Activated T-cell treated with anti-CD3 and anti-CD28 coated beads, Interleukin-2, amount 50 U/mL, for 24 hours (primary cell): ENCODE results near the gene NRL.

Source experiments
- DNase-seq: peaks from one replicate; pipeline ENCODE4 v3.0.0-alpha.2; 2020
- H3K27ac Mint-ChIP-seq: 2 replicates; pipeline ENCODE4 v1.8.0; 2020; ENCODE audit warnings: mild to moderate bottlenecking, mixed read lengths
- H3K27me3 Mint-ChIP-seq: 2 replicates; pipeline ENCODE4 v1.8.0; 2020; ENCODE audit warnings: mixed read lengths
- H3K36me3 Mint-ChIP-seq: 2 replicates; pipeline ENCODE4 v1.8.0; 2020; ENCODE audit warnings: low read depth, mixed read lengths
- H3K4me1 Mint-ChIP-seq: 2 replicates; pipeline ENCODE4 v1.8.0; 2020; ENCODE audit warnings: low read depth, mixed read lengths
- H3K4me3 Mint-ChIP-seq: 2 replicates; pipeline ENCODE4 v1.8.0; 2020; ENCODE audit warnings: mild to moderate bottlenecking, moderate library complexity, mixed read lengths
- H3K9me3 Mint-ChIP-seq: 2 replicates; pipeline ENCODE4 v1.8.0; 2020; ENCODE audit warnings: mixed read lengths

The NRL gene

DNA sequence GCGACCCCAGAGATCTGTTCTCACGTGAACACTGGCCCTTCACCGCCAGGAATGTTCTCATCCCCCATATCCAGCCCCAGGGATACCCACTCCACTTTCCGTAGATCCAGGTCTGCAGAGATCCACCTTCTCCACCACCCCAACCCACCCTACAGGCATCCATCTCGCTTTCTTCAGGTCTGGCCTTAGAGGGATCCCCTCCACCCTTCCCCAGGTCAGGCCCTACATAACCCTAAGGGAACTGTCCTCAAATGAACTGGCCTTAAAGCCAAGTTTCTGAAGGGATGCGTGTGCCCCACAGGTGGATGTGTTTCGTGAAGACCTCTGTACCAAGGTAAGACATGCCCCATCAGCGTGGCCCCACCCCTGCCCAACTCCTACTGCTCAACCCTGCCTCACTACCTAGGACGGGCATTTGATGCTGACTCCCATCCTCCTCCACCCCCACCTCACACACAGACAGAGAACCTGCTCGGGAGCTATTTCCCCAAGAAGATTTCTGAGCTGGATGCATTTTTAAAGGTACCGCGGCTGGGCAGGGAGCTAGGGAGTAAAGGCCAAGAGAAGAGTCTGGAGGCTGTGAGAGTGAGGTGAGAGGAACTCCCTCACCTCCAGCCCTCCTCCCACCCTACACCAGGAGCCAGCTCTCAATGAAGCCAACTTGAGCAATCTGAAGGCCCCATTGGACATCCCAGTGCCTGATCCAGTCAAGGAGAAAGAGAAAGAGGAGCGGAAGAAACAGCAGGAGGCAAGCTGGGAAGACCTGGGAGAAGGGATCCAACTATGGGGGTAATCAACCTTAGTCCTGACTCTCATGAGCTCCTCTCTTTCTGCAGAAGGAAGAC is 22.2 kb upstream of the NRL start:
- Mint-ChIP-seq H3K27ac (peak overlapping the region; percentile 94), H3K9me3 (no peaks in the 10 kb centered on the region), H3K27me3 (no peaks in the 10 kb centered on the region), H3K36me3 (peaks cover 50% of the 10 kb centered on the region), H3K4me3 (peak overlapping the region; percentile 93), H3K4me1 (peaks cover 59% of the 10 kb centered on the region)
- DNase-seq = no peak

DNA sequence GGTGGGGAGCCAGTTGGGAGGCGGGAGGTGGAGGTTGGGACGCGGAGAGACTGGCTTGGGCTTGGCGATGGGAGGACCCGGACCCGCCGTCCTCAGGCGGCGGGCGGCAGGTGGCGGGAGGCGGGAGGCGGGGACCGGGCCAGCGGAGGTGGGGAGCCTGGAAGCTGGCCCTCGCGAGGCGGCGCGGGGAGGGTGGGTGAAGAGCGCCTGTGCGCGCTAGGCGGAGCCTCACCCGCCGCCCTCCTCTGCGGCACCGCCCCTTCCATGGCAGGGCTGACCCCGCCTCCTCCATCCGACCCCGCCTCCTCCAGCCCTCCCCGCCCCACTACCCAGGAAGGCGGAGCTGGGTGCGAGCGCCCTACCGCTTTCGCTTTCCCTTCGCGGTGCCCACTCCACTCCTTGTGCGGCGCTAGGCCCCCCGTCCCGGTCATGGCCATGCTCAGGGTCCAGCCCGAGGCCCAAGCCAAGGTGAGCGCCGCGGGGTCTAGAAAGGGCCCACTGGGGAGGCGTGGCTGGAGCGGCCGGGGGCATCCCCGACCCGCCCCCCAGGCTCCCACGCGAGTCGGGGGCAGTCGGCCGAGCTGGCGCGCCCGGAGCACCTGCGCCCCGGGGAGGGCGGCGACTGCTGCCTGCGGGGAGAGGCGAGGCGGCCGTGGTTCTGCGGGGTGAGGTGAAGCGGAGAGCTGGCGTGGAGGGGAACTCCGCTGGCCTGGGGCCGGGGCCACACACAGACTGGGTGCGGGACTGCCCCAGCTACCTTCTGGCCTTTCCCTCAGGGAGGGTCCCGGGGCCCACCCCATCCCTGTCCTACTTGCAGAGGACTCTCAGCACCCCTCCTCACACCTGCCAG is 21.3 kb upstream of the NRL start, which contains the start of gene PSME1:
TSS of gene PSME1 (plus strand) at position 361 of the 850 bp plus-strand sequence. CDS start at position 430, 69 bp downstream.
- peaks cover 58% of the 10 kb centered on the region for H3K4me1 Mint-ChIP-seq
- DNase-seq = peak; percentile 98

DNA sequence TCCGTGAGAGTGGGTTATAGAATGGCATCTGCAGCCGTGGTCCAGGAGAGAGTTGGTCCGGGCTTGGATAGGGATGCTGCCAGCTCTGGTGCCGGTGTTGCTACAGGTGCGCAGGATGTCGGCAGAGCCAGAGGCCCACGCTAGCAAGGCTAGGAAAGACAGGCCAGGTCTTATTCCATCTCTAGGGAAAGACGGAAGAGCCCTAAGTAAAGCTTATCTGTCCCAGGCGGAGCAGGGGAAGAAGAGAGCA is 20.8 kb upstream of the NRL start:
- H3K9me3 Mint-ChIP-seq = no peaks in the 10 kb centered on the region
- peaks cover 58% of the 10 kb centered on the region for H3K4me1 Mint-ChIP-seq
- peaks cover 39% of the 10 kb centered on the region for H3K36me3 Mint-ChIP-seq
- H3K27me3 Mint-ChIP-seq = no peaks in the 10 kb centered on the region
- DNase-seq = no peak
- H3K27ac Mint-ChIP-seq = peak overlapping the region; percentile 87
- peak overlapping the region; percentile 93 for H3K4me3 Mint-ChIP-seq

More for the DNA sequence above, 21.3 kb upstream of the NRL start, which contains the start of gene PSME1:
- peaks cover 44% of the 10 kb centered on the region for H3K36me3 Mint-ChIP-seq
- no peaks in the 10 kb centered on the region for H3K9me3 Mint-ChIP-seq
- peak within 1 kb of the TSS; percentile 93 for H3K4me3 Mint-ChIP-seq
- H3K27ac Mint-ChIP-seq = peak within 1 kb of the TSS; percentile 94
- no peaks in the 10 kb centered on the region for H3K27me3 Mint-ChIP-seq

DNA sequence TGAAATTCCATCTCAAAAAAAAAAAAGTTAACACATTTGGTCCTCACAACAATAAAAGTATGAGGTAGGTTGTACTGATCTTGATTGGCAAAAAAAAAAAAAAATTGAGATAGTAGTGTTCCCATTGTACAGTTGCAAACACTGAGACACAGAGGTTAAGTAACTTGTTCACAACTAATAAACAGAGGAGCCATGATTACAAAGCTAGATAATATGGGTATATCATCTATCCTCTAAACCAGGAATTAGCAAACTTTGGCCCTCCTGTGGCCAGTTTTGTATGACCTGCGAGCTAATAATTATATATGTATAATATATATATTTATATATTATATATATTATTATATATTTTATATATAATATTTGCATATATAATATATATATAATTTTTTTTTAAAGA is 19.0 kb upstream of the NRL start:
- Mint-ChIP-seq H3K4me1 (peaks cover 46% of the 10 kb centered on the region), H3K9me3 (no peaks in the 10 kb centered on the region), H3K36me3 (peaks cover 24% of the 10 kb centered on the region), H3K4me3 (no peak overlapping the region), H3K27ac (no peak overlapping the region), H3K27me3 (no peaks in the 10 kb centered on the region)
- DNase-seq = no peak

DNA sequence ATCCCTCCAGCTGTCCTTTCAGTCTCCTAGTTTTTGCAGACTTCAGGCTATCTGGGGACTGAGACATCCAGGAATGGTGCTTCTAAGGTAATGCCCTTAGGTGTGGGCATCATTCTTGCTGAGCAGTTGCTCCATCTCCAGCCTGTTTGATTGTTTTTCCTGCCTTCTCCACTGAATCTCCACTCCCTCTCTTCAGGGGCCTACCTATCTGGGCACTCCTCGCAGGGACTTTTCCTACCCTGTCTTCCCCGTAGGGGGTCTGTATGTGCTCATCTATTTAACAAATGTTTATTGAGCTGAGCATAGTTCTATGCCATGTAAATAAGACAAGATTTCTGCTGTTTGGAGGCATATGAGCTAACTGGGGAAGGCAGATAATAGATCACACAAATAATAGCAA is 18.2 kb upstream of the NRL start:
- Mint-ChIP-seq H3K27ac (peak overlapping the region; percentile 91), H3K4me3 (no peak overlapping the region), H3K4me1 (peaks cover 39% of the 10 kb centered on the region)

DNA sequence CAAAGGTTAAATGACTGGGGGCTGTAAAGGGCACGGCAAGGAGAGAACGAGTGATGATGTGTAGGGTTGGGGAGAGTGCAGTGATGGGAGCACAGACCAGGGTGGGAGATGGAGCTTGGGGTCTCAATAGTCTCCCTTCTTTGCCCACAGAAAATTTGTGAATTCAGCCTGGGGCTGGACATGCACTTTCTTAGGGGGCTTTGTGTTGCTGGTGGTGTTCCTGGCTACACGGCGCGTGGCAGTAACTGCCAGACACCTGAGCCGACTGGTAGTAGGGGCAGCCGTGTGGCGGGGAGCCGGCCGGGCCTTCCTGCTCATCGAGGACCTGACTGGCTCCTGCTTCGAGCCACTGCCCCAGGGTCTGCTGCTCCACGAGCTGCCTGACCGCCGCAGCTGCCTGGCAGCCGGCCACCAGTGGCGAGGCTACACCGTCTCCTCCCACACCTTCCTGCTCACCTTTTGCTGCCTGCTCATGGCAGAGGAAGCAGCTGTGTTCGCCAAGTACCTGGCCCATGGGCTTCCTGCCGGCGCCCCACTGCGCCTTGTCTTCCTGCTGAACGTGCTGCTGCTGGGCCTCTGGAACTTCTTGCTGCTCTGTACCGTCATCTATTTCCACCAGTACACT is 17.4 kb upstream of the NRL start:
- Mint-ChIP-seq H3K36me3 (peaks cover 8% of the 10 kb centered on the region), H3K4me3 (peak overlapping the region; percentile 33), H3K9me3 (no peaks in the 10 kb centered on the region), H3K27ac (peak overlapping the region; percentile 91), H3K27me3 (no peaks in the 10 kb centered on the region), H3K4me1 (peaks cover 33% of the 10 kb centered on the region)
- DNase-seq = peak; percentile 68

More for the DNA sequence above, 18.2 kb upstream of the NRL start:
- Mint-ChIP-seq H3K27me3 (no peaks in the 10 kb centered on the region), H3K36me3 (peaks cover 16% of the 10 kb centered on the region), H3K9me3 (no peaks in the 10 kb centered on the region)
- no peak for DNase-seq

DNA sequence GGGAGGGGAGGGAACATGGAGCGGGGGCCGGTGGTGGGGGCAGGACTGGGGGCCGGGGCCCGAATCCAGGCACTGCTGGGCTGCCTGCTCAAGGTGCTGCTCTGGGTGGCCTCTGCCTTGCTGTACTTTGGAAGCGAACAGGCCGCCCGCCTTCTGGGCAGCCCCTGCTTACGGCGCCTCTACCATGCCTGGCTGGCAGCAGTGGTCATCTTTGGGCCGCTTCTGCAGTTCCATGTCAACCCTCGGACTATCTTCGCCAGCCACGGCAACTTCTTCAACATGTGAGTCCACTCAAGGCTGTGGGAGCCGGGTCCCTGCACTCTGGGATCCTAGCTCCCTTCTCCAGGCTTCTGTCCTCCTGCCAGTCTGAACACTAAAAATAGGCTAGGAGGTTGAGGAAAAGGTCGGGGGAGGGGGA is 16.8 kb upstream of the NRL start:
- no peaks in the 10 kb centered on the region for H3K9me3 Mint-ChIP-seq
- DNase-seq = no peak
- peaks cover 27% of the 10 kb centered on the region for H3K4me1 Mint-ChIP-seq
- H3K36me3 Mint-ChIP-seq = peaks cover 2% of the 10 kb centered on the region
- H3K27ac Mint-ChIP-seq = peak overlapping the region; percentile 77
- H3K4me3 Mint-ChIP-seq = no peak overlapping the region
- H3K27me3 Mint-ChIP-seq = no peaks in the 10 kb centered on the region

DNA sequence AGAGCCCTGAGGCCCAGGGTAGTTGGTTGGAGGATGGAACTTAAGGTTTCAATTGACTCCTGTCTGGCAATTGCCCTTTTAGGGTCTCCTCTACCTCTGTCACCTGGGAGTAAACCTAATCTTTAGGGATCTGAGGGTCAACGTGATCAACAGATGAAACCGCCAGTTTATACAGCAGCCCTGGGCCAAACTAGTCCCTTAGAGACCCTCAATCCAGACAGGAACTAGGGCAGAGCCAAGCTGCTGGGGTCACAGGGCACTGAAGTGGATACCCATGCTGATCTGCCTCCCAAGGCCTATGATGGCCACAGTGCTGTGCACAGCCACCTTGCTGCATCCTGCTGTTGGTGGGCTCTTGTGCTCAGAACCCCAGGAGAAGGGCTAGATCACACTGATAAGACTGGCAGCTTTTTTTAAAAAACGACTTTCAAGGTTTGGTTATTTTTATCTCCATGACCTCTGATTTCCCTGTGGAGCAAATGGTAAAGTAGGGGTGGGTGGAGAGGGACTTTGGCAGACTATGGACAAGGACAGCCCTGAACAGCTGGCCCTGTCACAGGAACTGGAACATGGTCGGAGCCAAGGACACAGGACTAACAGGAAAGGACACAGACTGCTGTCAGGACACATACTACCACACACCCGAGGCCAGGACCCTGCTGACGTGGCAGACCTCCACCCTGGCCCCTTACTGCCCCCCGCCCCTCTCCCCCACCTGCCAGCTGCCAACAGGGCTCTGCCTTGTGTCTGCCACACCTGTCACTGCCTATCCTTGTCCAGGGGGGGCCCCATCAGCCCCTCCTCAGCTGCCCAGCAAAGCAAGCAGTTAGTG is 16.2 kb upstream of the NRL start:
- H3K27ac Mint-ChIP-seq = no peak overlapping the region
- DNase-seq = no peak

DNA sequence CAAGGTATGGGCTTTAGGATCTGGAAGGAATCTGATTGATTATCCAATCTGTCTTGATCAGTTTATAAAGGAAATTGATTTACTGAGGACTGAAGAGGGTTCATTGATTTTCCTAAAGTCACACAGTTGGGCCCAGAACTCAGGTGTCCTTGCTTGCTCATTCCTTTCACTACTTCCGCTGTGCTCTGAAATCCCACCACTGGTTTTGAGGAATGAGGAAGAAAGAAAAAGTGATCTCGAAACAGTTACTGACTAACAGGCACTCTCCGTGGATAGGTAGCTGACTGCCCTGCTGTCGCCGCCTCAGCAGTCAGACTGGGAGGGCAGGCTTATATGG is 15.6 kb upstream of the NRL start, which contains the start of gene FITM1:
TSS of gene FITM1 (plus strand) at position 280 of the 337 bp plus-strand sequence. CDS start 905 bp downstream, outside the sequence.
- Mint-ChIP-seq H3K27me3 (no peaks in the 10 kb centered on the region), H3K4me3 (no peak within 1 kb of the TSS), H3K9me3 (no peaks in the 10 kb centered on the region), H3K27ac (no peak within 1 kb of the TSS), H3K36me3 (peaks cover under 1% of the 10 kb centered on the region), H3K4me1 (peaks cover 22% of the 10 kb centered on the region)
- DNase-seq = no peak

More for the DNA sequence above, 16.2 kb upstream of the NRL start:
- Mint-ChIP-seq H3K9me3 (no peaks in the 10 kb centered on the region), H3K36me3 (no peaks in the 10 kb centered on the region), H3K4me3 (no peak overlapping the region), H3K27me3 (no peaks in the 10 kb centered on the region), H3K4me1 (peaks cover 25% of the 10 kb centered on the region)

DNA sequence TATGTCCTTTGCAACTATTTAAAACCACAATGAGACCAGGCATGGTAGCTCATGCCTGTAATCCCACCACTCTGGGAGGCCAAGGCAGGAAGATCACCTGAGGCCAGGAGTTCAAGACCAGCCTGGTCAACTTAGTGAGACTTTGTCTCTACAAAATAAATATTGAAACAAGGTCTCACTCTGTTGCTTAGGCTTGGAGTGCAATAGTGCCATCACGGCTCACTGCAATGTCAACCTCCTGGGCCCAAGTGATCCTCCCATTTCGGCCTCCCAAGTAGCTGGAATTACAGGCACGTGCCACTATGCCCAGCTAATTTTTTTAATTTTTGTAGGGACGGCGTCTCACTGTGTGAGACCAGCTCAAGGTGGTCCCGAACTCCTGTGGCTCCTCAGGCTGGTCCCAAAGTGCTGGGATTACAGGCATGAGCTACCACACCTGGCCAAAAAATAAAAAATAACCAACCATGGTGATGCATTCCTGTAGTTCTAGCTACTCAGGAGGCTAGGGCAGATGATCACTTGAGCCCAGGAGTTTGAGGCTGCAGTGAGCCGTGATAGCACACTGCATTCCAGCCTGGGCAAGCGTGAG is 14.8 kb upstream of the NRL start:
- H3K27ac Mint-ChIP-seq = no peak overlapping the region
- peaks cover 4% of the 10 kb centered on the region for H3K36me3 Mint-ChIP-seq
- H3K27me3 Mint-ChIP-seq = no peaks in the 10 kb centered on the region
- no peaks in the 10 kb centered on the region for H3K9me3 Mint-ChIP-seq
- H3K4me3 Mint-ChIP-seq = no peak overlapping the region
- DNase-seq = no peak
- H3K4me1 Mint-ChIP-seq = peaks cover 18% of the 10 kb centered on the region

DNA sequence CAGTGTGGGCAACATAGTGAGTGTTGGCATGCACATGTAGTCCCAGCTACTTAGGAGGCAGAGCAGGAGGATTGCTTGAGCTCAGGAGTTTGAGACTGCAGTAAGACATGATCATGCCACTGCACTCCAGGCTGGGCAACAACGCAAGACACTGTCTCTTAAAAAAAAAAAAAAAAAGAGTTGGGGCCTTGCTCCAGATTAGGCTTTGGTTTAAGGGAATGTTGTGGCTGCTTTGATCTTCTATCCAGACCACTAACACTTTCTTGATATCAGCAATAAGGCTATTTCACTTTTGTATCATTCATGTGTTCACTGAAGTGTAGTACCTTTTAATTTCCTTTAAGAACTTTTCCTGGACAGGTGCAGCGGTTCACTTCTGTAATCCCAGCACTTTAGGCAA is 12.9 kb upstream of the NRL start:
- no peak overlapping the region for H3K4me3 Mint-ChIP-seq
- H3K4me1 Mint-ChIP-seq = peaks cover 13% of the 10 kb centered on the region
- no peaks in the 10 kb centered on the region for H3K9me3 Mint-ChIP-seq
- H3K27me3 Mint-ChIP-seq = no peaks in the 10 kb centered on the region
- no peak for DNase-seq
- H3K27ac Mint-ChIP-seq = no peak overlapping the region
- peaks cover 21% of the 10 kb centered on the region for H3K36me3 Mint-ChIP-seq

DNA sequence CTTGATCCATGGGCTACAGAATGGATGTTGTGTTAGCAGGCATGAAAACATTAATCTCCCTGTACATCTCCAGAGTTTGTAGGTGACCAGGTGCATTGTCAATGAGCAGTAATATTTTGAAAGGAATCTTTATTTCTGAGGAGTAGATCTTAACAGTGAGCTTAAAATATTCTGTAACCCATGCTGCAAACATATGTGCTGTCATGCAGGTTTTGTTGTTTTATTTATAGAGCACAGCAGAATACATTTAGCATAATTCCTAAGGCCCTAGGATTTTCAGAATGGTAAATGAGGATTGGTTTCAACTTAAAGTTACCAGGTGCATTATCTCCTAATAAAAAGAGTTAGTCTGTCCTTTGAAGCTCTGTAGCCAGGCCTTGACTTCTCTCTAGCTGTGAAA is 12.2 kb upstream of the NRL start:
- no peak overlapping the region for H3K4me3 Mint-ChIP-seq
- H3K27ac Mint-ChIP-seq = no peak overlapping the region
- peaks cover 6% of the 10 kb centered on the region for H3K4me1 Mint-ChIP-seq
- DNase-seq = no peak
- no peaks in the 10 kb centered on the region for H3K27me3 Mint-ChIP-seq
- H3K36me3 Mint-ChIP-seq = peaks cover 28% of the 10 kb centered on the region
- H3K9me3 Mint-ChIP-seq = no peaks in the 10 kb centered on the region

DNA sequence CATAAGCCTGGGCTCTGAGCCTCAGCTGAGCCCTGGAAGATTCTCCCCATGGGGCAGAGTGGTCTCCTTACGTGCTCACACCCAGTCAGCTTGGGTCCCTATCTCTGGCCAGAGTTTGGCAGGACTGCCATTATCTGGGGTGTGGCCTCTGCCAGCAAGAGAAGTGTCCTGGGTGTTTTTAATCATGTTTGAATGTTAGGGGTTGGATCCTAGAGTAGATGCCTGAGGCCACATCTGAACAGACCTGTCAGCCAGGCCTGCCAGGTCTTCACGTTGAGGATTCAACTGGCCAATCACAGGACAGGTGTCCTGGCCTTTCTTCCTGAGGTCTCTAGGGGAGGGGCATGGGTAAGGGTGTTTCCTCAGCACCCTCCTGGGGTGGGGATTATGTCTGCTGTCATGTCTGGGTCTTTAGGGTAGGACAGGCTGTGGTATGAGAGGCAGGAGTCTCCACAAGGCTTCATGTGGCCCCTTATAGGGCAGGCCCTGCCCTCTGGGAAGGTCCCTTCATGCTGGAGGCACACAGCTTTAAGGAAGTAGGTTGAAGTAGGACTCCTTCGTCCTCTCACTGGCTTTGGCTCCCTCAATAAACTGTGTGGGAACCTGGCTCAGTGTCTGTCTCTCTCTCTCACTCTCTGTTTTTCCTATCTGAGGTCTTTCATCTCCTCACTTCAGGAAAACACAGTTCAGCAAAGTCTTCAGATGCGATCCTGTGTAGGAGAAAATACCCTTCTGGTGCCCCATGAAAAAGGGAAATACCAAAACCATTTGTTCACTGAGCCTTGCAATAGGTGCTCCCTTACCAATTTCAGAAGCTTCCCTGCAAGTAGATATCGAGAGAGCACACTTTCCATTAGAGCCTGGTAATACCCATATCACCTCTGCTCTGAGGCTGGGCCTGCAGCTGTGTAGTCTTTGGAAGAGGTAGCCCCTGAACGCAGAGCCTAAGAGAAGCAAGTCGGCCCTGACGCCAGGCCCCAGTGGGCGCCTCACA is 9.0 kb upstream of the NRL start:
- H3K27ac Mint-ChIP-seq = peak overlapping the region; percentile 74
- no peaks in the 10 kb centered on the region for H3K9me3 Mint-ChIP-seq
- peaks cover 3% of the 10 kb centered on the region for H3K4me1 Mint-ChIP-seq
- H3K36me3 Mint-ChIP-seq = peaks cover 56% of the 10 kb centered on the region
- DNase-seq = no peak
- no peak overlapping the region for H3K4me3 Mint-ChIP-seq
- no peaks in the 10 kb centered on the region for H3K27me3 Mint-ChIP-seq
